GM18868 (cell line): ENCODE measurements around the gene GLRA3.
"Not testable (repeated sequence)": the region's sequence is repeated elsewhere in the genome, so short reads cannot be mapped to it uniquely, and the experiment has no call there.

ENCODE experiments used
- ATAC-seq: cut with Tn5 transposase; IDR thresholded peaks from one replicate; pipeline ENCODE4 v1.9.1; 2021; ENCODE audit warnings: mild to moderate bottlenecking, moderate library complexity; ENCODE audit not compliant: unreplicated experiment

Gene GLRA3

DNA sequence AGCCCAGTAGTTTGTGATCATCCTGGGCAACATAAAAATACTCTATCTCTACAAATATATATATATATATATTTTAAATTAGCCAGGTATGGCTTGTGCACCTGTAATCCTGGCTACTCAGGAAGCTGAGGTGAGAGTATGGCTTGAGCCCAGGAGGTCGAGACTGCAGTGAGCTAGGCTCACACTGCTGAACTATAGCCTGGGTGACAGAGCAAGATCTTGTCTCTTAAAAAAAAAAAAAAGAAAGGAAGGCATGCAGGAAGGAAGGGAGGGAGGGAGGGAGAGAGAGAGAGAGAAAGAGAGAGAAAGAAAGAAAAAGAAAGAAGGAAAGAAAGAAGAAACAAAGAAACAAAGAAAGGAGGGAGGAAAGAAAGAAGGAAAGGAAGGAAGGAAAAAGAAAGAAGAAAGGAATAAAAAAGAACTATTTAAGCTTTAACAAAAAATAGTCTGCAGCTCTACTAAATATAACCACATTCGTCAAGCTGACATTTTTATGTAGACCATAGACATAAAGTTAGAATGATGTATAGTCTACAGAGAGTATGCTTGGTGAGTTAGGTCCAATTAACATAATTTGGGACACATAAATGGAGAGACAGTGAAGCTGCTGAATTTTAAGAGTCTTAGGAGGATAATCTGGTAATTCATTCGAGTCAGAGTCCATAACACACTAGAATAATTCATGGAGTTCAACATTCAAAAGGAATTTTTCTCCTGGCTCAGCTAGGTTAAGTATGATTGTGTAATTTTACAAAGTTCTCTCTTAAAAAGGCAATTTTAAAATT lies 111.9 kb downstream of the GLRA3 start:
- no peak for ATAC-seq

DNA sequence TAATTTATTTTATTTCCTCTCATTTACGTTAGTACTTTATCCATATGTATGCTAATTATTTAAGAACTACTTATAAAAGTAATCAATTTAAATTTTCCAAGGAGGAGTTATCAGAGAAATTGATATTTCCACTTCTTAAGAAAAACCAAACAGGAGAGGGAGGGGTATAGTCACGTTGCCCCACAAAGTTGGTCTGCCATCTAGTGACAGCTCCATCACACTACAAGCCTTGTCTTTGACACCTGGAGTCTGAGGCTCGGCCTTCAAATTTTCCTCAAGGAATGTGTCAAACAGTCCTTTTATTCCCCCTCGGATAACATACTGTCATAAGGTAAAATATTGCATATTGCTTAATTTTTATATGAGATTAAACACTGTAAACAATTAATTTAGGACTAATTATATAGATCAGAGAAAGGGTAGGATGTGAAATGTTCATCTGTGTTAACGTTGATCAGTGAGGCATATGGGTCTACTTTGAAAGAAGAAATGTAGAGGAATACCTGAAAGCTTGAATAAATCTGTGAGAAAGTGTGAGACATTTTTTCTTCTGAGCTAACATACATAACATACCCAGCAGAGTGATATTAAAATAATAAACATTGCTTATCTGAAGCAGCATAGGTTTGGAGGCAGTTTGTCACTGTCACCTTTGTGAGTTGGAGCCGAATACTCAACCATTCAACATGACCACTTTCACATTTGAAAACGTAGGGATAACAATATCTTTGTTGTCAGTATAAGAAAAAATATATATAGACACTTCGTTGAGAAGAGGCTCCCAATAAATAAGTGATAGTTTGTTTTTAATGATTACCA lies 114.4 kb downstream of the GLRA3 start:
- ATAC-seq, result peak; percentile 94

DNA sequence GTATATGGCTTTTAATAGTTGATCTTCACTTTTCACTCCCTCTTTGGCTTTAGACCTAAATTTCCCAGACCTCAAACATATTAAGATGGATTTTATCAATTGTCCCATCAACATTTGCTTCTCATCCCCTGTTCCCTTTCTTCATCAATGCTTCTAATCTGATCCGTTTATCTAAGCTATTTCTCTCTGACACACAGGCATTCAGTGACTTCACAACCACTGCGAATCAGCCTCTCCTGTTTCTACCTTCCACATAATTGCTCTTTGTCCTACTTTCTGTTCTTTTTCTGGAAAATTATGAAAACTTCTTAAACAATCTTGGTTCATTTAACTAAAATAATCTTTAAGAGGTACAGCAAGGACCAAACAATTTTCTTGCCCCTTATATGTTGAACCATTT lies 115.2 kb downstream of the GLRA3 start:
- ATAC-seq, result no peak

DNA sequence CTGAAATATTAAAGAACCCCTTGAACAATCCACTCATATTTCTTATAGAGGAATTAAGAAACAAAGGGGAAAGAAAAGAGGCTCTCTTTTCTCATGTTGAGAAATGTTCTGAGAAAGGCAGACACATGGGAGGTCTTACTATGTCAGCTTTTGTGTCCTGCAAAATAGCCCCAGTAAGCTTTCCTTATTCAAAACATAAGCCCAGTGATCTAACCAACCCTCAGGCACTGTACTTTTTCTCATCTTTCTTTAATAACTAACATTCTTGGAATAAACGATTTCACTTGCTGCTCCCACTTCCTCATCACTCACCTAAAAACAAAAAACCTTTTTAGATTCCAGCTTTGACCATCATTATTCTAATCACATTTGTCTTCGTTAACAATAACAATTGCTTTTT lies 115.9 kb downstream of the GLRA3 start:
- ATAC-seq, result no peak

DNA sequence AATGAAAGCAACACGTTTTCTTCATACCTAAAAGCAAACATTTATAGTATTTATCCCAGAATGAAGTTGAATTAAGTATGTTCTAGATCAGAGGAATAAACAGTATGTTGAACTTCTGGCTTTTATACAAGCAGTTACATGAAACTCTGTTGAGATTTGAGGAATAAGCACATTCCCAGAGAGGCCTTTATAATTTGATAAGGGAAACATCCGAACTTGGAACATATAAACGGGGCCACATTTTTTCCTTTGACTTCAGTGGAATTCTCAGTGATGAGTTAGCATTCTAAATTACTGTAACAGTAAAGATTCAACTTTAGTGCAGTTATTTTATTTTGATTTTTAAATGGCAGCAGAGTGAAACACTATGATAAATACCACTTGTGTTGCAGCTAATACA lies 119.5 kb downstream of the GLRA3 start:
- no peak for ATAC-seq

DNA sequence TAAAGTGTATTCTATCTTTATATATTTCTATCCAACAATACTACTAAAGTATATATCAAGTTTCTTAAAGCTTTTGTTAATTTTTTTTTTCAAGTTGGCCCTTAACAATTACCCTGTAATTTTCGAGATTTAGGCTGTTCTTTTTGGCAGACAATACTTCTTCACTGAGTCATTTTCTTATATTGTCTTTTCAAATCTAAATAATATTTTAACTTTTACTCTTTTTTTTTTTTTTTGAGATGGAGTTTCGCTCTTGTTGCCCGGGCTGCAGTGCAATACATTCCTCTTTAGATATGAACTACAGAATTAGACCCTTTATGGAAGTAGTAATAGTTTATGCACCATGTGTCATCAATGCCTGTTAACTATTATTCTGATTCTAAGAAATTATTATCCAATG lies 120.7 kb downstream of the GLRA3 start:
- ATAC-seq, result no peak

DNA sequence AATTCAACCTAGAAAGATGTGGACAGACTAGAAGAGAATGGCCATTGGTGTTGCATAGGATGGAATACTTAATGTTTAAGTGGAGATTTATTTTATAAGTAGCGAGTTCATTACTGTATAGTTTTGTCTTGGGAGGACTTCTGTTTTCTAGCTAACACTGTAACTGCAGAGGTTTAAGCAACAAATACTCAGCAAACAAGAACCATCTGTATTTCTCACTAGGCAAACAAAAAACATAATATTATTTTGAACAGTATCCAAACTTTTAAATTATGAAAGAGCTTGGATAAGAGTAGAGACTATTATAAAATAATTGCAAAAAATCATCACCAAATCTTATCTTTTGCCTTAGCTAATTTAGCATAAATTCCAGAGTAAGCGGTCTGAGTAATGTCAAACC lies 121.1 kb downstream of the GLRA3 start:
- no peak for ATAC-seq

DNA sequence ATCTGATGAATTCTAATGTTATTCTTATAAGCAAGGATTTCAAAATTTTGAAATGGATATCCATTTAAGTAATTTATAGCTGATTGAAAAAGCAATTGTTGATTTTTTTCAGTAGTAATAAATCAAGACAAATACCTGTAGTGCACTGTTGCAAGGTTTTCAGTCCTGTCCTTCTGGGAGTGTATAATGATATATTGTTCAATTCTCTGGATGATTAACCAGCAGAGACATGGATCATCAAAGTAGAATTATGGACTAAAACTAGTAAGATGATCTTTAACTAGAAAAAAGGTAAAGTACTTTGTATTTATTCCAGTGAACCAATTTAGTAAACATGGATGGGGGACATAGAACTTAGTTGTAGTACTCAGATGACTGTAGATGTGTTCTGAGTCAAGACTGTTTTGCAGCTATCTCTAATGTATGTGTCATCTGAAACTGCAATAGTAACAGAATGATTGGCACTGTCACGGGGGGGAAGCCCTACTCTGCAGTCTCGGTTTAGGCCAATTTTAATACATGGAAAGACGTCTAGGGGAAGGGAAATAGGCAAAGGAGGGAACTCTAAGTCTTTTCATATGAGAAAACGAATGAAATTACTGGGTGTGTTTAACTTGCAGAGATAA lies 121.9 kb downstream of the GLRA3 start:
- peak; percentile 100 for ATAC-seq

DNA sequence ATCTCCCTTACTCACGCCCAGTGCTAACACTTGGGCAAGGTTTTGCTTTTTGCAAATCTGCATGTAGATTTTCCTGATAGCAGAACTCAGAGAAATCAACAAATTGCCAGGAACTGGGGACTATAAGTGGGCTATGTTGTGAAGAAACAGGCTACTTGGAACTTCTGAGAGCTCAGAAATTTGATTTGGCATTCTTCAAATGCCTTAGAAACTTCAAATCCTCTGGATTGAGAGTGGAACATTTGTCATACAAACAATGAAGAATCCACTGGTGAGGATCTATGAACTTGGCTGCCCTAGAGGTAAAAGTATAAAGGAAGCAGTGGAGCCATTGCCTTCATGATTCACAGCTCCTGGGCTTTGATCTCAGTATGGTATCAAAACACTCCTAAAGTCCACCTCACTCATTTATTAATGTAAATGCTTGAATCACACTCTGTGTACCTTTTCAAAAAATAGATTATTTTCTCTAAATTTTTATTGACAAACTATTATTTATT lies 126.0 kb downstream of the GLRA3 start:
- ATAC-seq, result no peak

DNA sequence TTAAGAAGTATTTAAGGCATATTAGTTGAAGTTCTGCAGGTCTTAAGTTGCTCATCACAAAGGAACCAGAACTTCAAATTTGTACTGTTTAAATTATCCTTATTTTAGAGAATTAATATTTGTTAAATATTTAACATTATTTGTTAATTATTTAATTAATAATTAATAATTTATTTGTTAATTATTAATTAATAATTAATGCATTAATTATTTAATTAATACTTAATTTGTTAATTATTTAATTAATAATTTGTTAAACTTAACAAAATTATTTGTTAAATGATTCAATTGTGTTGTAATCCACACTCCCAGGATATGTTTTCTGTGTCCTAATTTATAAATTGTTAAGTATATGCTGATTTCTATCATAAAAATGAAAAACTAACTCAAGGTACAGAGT lies 129.4 kb downstream of the GLRA3 start:
- ATAC-seq, result no peak

DNA sequence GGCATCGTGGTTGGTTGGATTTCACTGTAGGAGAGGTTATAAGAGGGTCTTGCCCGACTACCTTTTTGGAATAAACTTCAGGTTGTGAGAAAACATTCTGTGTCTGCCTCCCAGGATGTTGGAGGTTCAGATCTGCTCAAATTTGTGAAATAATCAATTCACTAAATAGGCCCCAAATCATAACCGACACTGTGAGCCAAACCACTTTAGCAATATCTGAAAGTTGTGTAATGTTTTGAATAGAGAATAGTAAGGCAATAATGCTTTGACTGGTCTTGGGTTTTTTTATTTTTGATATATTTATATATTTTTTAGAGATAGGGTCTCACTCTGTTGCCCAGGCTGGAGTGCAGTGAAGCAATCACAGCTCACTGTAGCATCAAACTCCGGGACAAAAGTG lies 131.2 kb downstream of the GLRA3 start:
- no peak for ATAC-seq

DNA sequence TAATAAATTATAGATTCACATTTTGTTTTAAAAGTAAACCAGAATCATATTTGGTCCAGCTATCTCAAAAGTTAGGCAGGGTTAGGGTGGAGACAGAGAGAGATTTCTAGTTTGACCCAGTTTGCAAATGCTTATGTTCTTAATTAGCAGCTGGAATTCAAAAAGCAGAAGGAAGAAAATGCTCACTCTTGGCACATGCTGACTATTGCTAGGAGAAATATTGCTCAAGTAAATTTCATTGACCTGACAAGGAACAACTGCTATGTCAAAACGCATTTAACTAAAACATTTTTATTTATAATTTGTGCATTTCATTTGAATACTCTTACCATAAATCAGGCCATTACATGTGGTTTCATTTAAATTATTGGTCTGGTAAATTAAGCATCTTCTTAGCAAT lies 131.8 kb downstream of the GLRA3 start:
- ATAC-seq, result no peak

DNA sequence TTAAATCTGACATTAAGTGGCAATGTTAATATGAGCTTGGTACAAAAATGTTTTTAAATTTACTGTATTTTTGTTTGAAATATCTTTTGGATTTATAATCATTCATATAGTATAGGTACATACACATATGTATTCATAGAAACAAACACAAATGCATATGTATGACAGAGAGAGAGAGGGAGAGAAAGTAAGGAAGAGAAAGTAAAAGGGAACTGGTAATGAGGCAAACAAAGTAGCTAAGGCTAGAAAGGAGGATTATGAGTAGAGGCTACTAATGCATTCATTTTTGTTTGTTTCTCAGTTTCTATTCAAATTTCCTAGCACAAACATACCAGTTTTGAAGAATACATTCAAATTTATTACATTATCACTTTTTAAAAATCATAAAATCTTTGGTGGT lies 132.4 kb downstream of the GLRA3 start:
- no peak for ATAC-seq

DNA sequence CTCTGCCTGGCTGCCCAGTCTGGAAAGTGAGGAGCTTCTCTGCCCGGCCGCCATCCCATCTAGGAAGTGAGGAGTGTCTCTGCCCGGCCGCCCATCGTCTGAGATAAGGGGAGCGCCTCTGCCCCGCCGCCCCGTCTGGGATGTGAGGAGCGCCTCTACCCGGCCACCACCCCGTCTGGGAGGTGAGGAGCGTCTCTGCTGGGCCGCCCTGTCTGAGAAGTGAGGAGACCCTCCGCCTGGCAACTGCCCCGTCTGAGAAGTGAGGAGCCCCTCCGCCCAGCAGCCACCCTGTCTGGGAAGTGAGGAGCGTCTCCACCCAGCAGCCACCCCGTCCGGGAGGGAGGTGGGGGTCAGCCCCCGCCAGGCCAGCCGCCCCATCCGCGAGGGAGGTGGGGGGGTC lies 137.2 kb downstream of the GLRA3 start:
- not testable (repeated sequence) for ATAC-seq

DNA sequence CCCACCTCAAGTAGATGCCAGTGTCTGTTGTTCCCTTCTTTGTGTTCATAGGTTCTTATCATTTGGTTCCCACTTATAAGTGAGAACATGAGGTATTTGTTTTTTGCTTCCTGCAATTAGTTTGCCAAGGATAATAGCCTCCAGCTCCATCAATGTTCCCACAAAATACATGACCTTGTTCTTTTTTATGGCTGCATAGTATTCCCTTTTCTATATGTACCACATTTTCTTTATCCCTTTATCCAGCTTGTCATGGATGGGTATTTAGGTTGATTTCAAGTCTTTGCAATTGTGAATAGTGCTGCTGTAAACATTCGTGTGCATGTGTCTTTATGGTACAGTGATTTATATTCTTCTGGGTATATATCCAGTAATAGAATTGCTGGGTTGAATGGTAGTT lies 138.4 kb downstream of the GLRA3 start:
- no peak for ATAC-seq

DNA sequence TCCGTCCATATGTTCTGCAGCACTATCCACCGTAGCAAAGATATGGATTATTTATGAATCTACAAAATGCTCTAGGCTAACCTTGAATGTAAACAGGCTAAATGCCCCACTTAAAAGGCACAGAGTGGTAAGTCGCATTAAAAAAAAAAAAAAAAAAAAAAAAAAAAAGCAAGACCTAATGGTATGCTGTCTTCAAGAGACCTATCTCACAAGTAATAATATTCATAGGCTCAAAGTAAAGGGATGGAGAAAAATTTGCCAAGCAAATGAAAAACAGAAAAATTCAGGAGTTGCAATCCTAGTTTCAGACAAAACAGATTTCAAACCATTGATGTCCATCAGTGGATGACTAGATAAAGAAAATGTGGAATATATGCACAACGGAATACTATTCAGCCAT lies 139.4 kb downstream of the GLRA3 start:
- ATAC-seq, result no peak

DNA sequence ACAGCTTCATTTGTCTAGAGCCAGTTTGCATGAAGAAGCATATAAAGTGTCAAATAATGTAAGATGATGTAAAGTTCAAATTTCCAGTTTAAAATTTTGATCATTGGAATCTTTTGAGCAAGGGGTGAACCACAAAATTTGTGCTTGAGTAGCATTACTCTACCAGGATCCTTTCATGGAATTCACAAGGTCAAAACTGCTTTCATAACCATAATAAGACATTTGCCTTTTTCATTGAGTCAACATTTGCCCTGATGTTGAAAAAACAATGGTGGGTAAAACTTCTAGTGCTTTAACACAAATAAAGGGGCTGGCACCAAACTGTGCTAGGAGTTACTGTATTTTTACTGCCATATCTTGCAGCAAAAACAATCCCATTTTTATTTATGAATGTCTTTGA lies 142.2 kb downstream of the GLRA3 start:
- no peak for ATAC-seq

DNA sequence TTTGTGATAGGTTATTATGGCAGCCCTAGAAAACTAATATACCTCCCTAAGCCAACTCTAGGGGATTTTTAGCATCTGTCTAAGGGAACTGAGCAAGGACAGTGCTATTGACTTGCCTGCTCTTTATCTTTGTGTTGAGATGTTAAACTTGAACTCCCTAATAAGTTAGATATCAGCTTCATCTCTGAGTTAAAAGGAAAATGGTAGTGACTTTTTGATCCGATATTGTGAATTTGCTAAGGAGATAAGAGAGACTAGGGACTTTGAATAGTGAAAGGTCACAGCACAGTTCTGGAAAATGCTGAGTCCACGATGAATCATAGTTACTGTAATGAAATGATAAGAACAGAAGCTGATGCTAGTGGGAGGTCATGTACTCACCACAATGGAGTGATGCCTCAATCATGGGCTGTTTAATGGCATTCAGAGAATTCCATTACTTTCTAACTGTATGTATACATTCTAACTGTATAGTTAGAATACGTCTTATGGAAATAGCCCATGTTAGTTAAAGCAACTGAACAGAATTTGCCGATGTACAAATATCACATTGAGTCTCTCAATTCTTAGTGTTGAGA lies 147.2 kb downstream of the GLRA3 start:
- no peak for ATAC-seq

DNA sequence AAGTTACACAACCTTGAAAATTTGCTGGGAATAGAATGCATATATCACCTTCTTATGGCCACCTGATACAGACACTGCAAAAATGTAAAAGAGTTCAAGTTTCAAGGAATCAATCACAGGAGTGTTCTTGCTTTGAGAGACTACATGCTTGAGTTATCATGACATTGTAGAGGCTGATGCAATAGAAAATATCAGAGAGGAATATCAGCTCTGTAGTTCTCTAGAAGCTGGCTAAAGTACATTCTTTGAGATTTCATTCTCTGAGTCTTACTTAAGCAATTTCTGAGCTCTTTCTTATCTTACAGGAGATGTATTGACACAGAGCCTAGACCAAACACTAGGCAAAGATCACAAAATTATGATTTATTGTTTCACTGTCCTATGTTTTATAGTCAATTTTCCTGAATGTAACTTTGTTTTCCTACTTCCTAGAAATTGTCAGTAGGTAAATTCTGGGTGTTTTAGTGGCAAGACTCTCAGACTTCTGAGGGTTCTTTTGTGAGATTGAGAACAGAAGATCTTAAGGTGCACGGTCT lies 154.7 kb downstream of the GLRA3 start:
- no peak for ATAC-seq

DNA sequence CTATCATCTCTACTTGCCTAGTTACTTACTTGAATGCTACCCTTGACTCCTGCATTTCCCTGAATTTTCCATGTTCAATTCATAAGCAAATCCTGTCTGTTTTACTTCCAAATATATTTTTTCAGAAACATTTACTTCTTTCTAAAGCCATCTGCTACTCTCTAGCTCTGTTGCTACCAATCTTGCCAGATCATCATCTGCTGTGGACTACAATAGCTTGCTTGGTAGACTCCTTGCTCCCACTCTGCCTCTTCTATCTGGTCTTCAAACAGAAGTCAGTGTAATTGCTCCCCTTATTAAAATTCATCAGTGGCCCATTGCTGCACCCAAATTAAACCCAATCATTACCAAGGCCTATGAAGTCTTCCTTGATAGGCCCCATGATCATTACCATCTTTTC lies 155.2 kb downstream of the GLRA3 start:
- no peak for ATAC-seq

DNA sequence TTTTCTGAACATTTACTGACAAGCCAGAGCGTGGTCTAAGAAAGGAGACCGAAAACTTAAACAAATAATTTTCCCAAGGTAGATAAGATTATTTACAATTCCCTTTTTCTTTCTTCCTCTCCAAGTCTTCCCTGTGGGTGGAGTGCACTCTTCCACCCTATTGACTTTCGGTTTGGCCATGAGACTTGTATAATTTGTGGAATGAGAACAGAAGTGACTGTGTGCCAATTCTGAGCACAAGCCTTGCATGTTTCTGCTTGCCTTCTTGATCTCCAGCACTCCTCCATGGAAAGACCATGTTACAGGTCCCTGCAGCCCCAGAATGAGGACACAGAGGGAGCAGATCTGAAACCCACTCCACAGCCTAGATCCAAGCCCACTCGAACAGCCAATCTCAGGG lies 156.8 kb downstream of the GLRA3 start:
- no peak for ATAC-seq
